Natural killer cell treated with Interleukin-12 subunit alpha and Interleukin-12 subunit beta and Interleukin-15 and Interleukin-18, amount 100 ng/mL, for 72 hours (primary cell): ENCODE data around the gene CNPY3. TPM values are rescaled to one million over a fixed set of nuclear protein-coding genes. Genes with fewer than 3 reads are reported as not detected.
"Not testable (repeated sequence)": the region's sequence is repeated elsewhere in the genome, so short reads cannot be mapped to it uniquely, and the experiment has no call there.

Experiments used
- ATAC-seq, 2 donors: fragments of 150-1000 bp; cut with Tn5 transposase in 1 of 2; sonication (Bioruptor Pico), chemical (Tn5 transposase) in 1 of 2; 2 replicates each; pipeline ENCODE4 v1.10.0; 2021
- DNase-seq: peaks from one replicate; pipeline ENCODE4 v3.0.0; 2022; ENCODE audit warnings: low spot score
- H3K27ac Mint-ChIP-seq, 2 donors: 1 replicate in 1 of 2; 2 replicates in 1 of 2; pipeline ENCODE4 v1.8.0; 2022; ENCODE audit warnings: mixed read lengths in 2 of 2, mild to moderate bottlenecking in 1 of 2, moderate library complexity in 1 of 2
- H3K27me3 Mint-ChIP-seq, 2 donors: 1 replicate in 1 of 2; 2 replicates in 1 of 2; pipeline ENCODE4 v1.8.0; 2022; ENCODE audit warnings: mixed read lengths in 2 of 2
- H3K36me3 Mint-ChIP-seq: one replicate; pipeline ENCODE4 v1.8.0; 2022; ENCODE audit warnings: mixed read lengths
- H3K4me1 Mint-ChIP-seq, 2 donors: 1 replicate in 1 of 2; 2 replicates in 1 of 2; pipeline ENCODE4 v1.8.0; 2022; ENCODE audit warnings: low read depth in 2 of 2, mixed read lengths in 2 of 2, mild to moderate bottlenecking in 1 of 2
- H3K4me3 Mint-ChIP-seq: one replicate; pipeline ENCODE4 v1.8.0; 2022; ENCODE audit warnings: mixed read lengths
- H3K9me3 Mint-ChIP-seq: 2 replicates; pipeline ENCODE4 v1.8.0; 2022; ENCODE audit warnings: mixed read lengths
- total RNA-seq, 2 donors: library from RNA; stranded (reverse); gene quantifications; one replicate each; pipeline ENCODE4 v1.2.3, GENCODE V29; 2022

Gene CNPY3
- total RNA-seq: 10 to 100 TPM; 35.4 to 38.2 TPM

DNA sequence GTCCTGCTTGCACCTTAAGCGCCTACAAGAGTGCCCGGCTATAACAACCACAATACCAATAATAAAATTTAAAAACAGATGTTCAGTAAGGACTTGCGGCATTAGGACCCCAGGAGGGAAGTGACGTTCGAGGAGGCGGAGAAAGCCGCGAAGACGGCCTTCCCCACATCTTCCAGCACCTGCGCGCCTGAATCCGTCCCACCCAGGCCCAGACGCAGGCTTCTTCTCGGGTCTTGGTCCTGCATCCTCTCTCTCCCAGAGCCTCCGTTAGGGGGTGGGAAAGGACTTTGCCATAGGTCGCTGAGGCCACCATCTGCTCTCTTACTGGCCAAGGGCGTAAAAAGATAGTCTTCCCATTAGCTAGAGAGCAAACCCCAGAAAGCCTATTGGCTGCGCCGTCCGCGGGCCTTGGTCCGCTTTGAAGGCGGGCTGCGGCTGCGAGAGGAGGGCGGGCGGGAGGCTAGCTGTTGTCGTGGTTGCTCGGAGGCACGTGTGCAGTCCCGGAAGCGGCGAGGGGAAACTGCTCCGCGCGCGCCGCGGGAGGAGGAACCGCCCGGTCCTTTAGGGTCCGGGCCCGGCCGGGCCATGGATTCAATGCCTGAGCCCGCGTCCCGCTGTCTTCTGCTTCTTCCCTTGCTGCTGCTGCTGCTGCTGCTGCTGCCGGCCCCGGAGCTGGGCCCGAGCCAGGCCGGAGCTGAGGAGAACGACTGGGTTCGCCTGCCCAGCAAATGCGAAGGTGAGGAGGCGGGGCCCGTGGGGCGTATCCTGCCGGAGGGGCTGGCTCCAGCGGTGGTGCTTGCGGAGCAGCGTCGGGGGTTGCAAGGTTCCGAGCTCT is at the start of gene CNPY3:
Gene CNPY3 (plus strand): TSS at position 495 of the 835 bp plus-strand sequence. CDS start 91 bp downstream, at position 586.
- Mint-ChIP-seq H3K4me1 (peaks cover 42 to 43% of the 10 kb centered on the region in 2 donors), H3K27ac (peak within 1 kb of the TSS; percentile 94 to 98), H3K27me3 (no peaks in the 10 kb centered on the region), H3K36me3 (peaks cover 5% of the 10 kb centered on the region), H3K4me3 (peak within 1 kb of the TSS; percentile 100), H3K9me3 (no peaks in the 10 kb centered on the region)
- DNase-seq: peak; percentile 95
- ATAC-seq: peak; percentile 91 to 94

DNA sequence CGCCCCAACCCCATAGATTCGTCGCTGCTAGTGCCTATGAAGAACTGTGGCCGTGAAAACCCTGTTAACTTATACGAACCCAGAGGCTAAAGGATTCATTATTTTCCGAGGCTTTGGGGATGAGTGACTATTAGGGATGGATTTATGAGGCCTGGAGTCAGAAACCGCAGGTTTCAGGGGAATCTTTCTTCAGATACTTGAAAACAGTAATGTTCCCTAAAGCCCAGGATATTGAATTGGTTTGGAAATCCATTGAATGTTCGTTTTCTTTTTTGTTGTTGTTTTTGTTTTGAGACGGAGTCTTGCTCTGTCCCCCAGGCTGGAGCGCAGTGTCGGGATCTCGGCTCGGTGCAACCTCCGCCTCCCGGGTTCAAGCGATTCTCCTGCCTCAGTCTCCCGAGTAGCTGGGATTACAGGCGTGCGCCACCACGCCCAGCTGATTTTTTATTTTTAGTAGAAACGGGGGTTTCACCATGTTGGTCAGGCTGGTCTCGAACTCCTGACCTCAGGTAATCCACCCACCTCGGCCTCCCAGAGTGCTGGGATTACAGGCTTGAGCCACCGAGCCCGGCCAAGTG is 49.0 kb upstream of the CNPY3 start:
- not testable (repeated sequence) for H3K9me3 Mint-ChIP-seq, DNase-seq, ATAC-seq, H3K27me3 Mint-ChIP-seq
- H3K27ac Mint-ChIP-seq: peak overlapping the region; percentile 98 to 99
- peak overlapping the region; percentile 94 for H3K4me3 Mint-ChIP-seq
- peaks cover 18 to 20% of the 10 kb centered on the region in 2 donors for H3K4me1 Mint-ChIP-seq
- H3K36me3 Mint-ChIP-seq: peaks cover 26% of the 10 kb centered on the region

- H3K4me1 Mint-ChIP-seq: peaks cover 18 to 20% of the 10 kb centered on the region in 2 donors
- not testable (repeated sequence) for DNase-seq
Measured at GRCh38 chr6:42880871-42881270, 48.4 kb upstream of the CNPY3 start.

DNA sequence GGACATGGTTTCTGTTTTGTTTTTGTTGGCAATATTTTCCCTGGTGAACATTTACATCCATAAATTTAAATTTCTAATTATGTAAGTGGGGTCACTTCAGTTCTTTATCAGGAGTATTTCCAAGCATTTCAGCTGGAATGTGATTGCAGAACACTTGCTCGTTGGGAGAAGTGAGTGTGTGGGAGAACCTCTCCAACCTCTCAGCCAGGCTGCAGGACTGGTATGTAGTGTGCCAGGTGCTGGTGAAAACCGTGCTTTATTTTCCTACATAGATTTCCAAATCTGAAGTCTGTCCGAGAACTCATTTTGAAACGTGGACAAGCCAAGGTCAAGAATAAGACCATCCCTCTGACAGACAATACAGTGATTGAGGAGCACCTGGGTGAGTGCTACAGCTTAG is 43.6 kb upstream of the CNPY3 start:
- H3K36me3 Mint-ChIP-seq: peaks cover 26% of the 10 kb centered on the region
- H3K4me1 Mint-ChIP-seq: peaks cover 7 to 23% of the 10 kb centered on the region in 2 donors
- no peak overlapping the region for H3K27ac Mint-ChIP-seq
- H3K4me3 Mint-ChIP-seq: no peak overlapping the region
- ATAC-seq: no peak
- no peaks in the 10 kb centered on the region for H3K9me3 Mint-ChIP-seq
- no peaks in the 10 kb centered on the region for H3K27me3 Mint-ChIP-seq
- no peak for DNase-seq

More at GRCh38 chr6:42880871-42881270, 48.4 kb upstream of the CNPY3 start:
- H3K27ac Mint-ChIP-seq: peak overlapping the region; percentile 98 to 99
- not testable (repeated sequence) for H3K9me3 Mint-ChIP-seq, ATAC-seq, H3K27me3 Mint-ChIP-seq
- H3K4me3 Mint-ChIP-seq: peak overlapping the region; percentile 94
- peaks cover 28% of the 10 kb centered on the region for H3K36me3 Mint-ChIP-seq

DNA sequence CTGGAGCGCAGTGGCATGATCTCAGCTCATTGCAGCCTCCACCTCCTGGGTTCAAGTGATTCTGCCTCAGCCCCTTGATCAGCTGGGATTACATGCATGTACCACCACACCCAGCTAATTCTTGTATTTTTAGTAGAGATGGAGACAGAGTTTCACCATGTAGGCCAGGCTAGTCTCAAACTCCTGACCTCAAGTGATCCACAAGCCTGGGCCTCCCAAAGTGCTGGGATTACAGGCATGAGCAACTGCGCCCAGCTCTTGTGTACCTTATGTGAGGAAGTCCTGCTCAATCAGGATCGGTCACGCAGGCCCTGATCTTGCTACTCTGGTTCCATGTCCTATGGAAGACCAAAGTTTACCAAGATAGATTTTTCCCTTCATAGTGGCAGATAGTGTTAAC is 41.1 kb upstream of the CNPY3 start:
- H3K9me3 Mint-ChIP-seq, ATAC-seq, H3K27me3 Mint-ChIP-seq, H3K27ac Mint-ChIP-seq, H3K4me3 Mint-ChIP-seq, DNase-seq: not testable (repeated sequence)
- Mint-ChIP-seq H3K4me1 (peaks cover 16 to 30% of the 10 kb centered on the region in 2 donors), H3K36me3 (peaks cover 23% of the 10 kb centered on the region)

DNA sequence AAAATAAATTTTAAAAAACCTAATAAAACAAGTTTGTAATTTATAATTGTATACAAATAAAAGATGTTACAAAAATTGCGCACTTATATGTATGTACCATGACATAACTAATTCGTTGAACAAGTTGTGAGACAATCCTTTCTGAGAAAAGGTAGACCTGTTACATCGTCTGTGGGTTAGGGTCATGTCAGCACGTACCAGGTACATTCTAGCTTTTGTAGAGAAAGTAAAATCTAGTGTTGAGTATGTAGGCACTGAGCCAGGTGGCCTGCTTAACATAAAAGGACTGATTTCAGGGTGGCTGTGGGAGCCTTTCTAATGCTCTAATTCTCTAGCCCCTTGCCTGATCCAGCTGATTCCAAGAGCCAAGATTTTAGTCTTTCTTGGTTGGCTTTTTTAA is 39.5 kb upstream of the CNPY3 start:
- ATAC-seq: no peak
- peaks cover 12 to 25% of the 10 kb centered on the region in 2 donors for H3K4me1 Mint-ChIP-seq
- H3K4me3 Mint-ChIP-seq: peak overlapping the region; percentile 90
- peak overlapping the region; percentile 91 to 96 for H3K27ac Mint-ChIP-seq
- no peaks in the 10 kb centered on the region for H3K9me3 Mint-ChIP-seq
- H3K27me3 Mint-ChIP-seq: no peaks in the 10 kb centered on the region
- DNase-seq: no peak
- H3K36me3 Mint-ChIP-seq: peaks cover 8% of the 10 kb centered on the region

GRCh38 chr6:42890311-42891198 is 38.7 kb upstream of the CNPY3 start:
- peaks cover 12 to 25% of the 10 kb centered on the region in 2 donors for H3K4me1 Mint-ChIP-seq
- H3K36me3 Mint-ChIP-seq: peaks cover 8% of the 10 kb centered on the region
- H3K9me3 Mint-ChIP-seq: no peaks in the 10 kb centered on the region
- peak overlapping the region; percentile 90 for H3K4me3 Mint-ChIP-seq
- DNase-seq (peak; percentile 94), ATAC-seq (peak; percentile 98)
- no peaks in the 10 kb centered on the region for H3K27me3 Mint-ChIP-seq
- H3K27ac Mint-ChIP-seq: peak overlapping the region; percentile 91 to 96

GRCh38 chr6:42891199-42891722 is 38.0 kb upstream of the CNPY3 start:
- Mint-ChIP-seq H3K36me3 (peaks cover 1% of the 10 kb centered on the region), H3K4me1 (peaks cover 12 to 25% of the 10 kb centered on the region in 2 donors), H3K27ac (peak overlapping the region; percentile 91 to 96)

DNA sequence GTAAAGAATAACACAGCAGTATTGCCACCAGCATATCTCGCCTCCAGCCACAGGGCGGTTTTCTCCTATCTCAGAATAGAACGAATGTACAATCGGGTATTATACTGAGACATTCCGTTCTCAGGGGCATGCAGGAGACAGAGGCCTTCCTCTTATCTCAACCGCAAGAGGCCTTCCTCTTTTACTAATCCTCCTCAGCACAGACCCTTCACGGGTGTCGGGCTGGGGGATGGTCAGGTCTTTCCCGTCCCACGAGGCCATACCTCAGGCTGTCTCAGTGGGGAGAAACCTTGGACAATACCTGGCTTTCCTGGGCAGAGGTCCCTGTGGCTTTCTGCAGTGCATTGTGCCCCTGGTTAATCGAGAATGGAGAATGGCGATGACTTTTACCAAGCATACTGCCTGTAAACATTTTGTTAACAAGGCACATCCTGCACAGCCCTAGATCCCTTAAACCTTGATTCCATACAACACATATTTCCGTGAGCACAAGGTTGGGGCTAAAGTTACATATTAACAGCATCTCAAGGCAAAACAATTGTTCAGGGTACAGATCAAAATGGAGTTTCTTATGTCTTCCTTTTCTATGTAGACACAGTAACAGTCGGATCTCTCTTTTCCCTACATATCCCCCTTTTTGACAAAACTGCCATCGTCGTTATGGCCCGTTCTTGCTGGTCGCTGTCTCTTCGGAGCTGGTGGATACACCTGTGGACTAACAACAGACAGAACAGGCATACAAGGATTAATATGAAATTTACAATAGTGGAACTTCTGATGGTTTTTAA is 35.0 kb upstream of the CNPY3 start:
- DNase-seq, H3K27me3 Mint-ChIP-seq, H3K9me3 Mint-ChIP-seq, H3K4me3 Mint-ChIP-seq, ATAC-seq, H3K36me3 Mint-ChIP-seq, H3K27ac Mint-ChIP-seq: not testable (repeated sequence)
- peaks cover 12 to 25% of the 10 kb centered on the region in 2 donors for H3K4me1 Mint-ChIP-seq

More at GRCh38 chr6:42891199-42891722, 38.0 kb upstream of the CNPY3 start:
- Mint-ChIP-seq H3K27me3 (no peaks in the 10 kb centered on the region), H3K9me3 (no peaks in the 10 kb centered on the region), H3K4me3 (peak overlapping the region; percentile 90)
- DNase-seq: no peak
- ATAC-seq: no peak

DNA sequence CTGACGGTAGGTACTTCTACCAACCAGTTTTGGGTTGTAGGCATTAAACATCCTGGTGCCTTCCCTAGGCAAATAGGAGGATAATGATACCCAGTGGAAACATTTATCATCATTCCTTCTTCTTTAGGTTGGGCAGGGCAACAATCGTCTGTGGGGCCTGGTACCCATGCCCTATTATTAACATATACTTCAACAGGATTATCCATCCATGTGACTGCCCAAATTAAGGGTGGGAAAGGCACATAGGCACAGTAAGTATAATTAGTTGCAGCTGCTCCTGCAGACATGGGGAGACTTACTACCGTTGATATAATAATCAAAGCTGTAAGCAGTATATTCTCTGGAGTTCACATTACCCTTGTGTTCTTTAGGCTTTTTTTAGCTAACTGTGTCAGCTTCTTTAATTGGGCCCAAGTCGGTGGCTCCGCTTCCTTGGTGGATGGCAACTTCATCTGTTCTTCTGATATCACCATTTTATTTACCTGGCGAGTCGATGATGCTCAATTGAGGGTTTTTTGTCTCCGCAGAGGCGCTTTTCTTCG is 33.0 kb upstream of the CNPY3 start:
- DNase-seq (no peak), ATAC-seq (no peak)
- Mint-ChIP-seq H3K4me3 (no peak overlapping the region), H3K9me3 (no peaks in the 10 kb centered on the region), H3K27me3 (no peaks in the 10 kb centered on the region), H3K27ac (no peak overlapping the region), H3K4me1 (peaks cover 5 to 10% of the 10 kb centered on the region in 2 donors), H3K36me3 (no peaks in the 10 kb centered on the region)

DNA sequence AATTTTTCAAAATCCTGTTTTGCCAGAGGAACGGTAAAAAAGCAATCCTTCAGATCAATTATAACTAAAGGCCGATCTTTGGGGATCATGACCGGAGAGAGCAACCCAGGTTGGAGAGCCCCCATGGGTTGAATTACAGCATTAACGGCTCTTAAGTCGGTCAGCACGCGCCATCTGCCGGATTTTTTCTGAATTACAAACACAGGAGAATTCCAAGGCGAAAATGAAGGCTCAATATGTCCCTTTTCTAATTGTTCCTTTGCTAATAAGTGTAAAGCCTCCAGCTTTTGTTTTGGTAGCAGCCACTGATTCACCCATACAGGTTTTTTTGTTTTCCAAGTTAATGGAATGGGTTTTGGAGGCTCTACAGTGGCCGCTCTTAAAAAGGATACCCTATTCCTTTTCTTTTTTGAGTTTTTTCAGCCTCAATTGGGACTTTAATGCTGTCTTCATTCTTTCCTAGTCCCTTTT is 30.4 kb upstream of the CNPY3 start:
- Mint-ChIP-seq H3K9me3 (no peaks in the 10 kb centered on the region), H3K4me3 (no peak overlapping the region), H3K4me1 (peaks cover 0 to 8% of the 10 kb centered on the region in 2 donors), H3K27me3 (no peaks in the 10 kb centered on the region), H3K36me3 (no peaks in the 10 kb centered on the region), H3K27ac (no peak overlapping the region)
- ATAC-seq (no peak), DNase-seq (peak; percentile 71)

DNA sequence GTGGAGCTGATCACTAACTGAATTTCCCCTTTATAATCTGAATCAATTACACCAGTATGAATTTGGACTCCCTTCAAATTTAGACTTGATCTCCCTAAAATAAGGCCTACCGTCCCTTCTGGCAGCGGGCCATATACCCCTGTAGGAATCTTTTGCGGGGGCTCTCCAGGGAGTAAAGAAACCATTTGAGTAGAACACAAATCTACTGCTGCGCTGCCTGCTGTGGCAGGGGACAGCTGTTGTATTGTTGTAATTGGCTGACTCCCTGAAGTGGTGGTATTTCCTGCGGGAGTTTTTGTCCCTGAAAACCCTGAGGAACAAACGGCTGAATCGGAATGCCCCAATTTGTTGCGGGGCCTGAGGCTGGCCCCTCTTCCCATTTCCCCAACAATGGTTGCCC is 29.4 kb upstream of the CNPY3 start:
- no peaks in the 10 kb centered on the region for H3K9me3 Mint-ChIP-seq
- peaks cover 0 to 8% of the 10 kb centered on the region in 2 donors for H3K4me1 Mint-ChIP-seq
- H3K4me3 Mint-ChIP-seq: no peak overlapping the region
- no peak overlapping the region for H3K27ac Mint-ChIP-seq
- H3K36me3 Mint-ChIP-seq: no peaks in the 10 kb centered on the region
- no peak for ATAC-seq
- no peaks in the 10 kb centered on the region for H3K27me3 Mint-ChIP-seq
- DNase-seq: no peak
